Right cardiac atrium (tissue), 5 donors: ENCODE data around the gene ARPC4. TPM values are rescaled to one million over a fixed set of nuclear protein-coding genes. Genes with fewer than 3 reads are reported as not detected.

Source experiments
- ATAC-seq, 2 donors: fragments of 200-7000 bp; cut with Tn5 transposase; one replicate each; pipeline versions ENCODE4 v1.8.0 to v1.9.1; 2020; ENCODE audit warnings: moderate library complexity in 2 of 2, mild to moderate bottlenecking in 1 of 2
- DNase-seq, 3 donors: peaks; one replicate each; pipeline ENCODE4 v3.0.0-alpha.2; 2020
- H3K27ac ChIP-seq: one replicate; pipeline ENCODE4 v1.5.1; 2013; ENCODE audit warnings: mild to moderate bottlenecking, low read length, control low read depth, moderate library complexity
- H3K27me3 ChIP-seq: one replicate; pipeline ENCODE4 v1.6.1; 2013; ENCODE audit not compliant: control insufficient read depth, insufficient read depth
- H3K4me1 ChIP-seq: one replicate; pipeline ENCODE4 v1.6.1; 2013; ENCODE audit warnings: low read length; ENCODE audit not compliant: control insufficient read depth, insufficient read depth
- H3K4me3 ChIP-seq: one replicate; pipeline ENCODE4 v1.5.1; 2013; ENCODE audit warnings: low read length, control low read depth
- H3K9me3 ChIP-seq: one replicate; pipeline ENCODE4 v1.6.1; 2013; ENCODE audit warnings: low read length; ENCODE audit not compliant: control insufficient read depth
- WGBS: extraction: QIAGEN DNeasy Blood & Tissue Kit; methylation state at CpG from one replicate; pipeline ENCODE4 v1.1.7; 2013; 5-methylcytosine and 5-hydroxymethylcytosine counted together
- intact Hi-C, 4 donors: fragments of 100-400 bp; cut with DNase I; formaldehyde crosslinking; loops; one replicate each; pipeline versions ENCODE4 v1.11.0 to v1.14.0; 2022 to 2023
- polyA plus RNA-seq: library from polyadenylated mRNA; stranded (reverse); fragments of 200-250 nt; gene quantifications from one replicate; pipeline ENCODE4 v1.2.3, GENCODE V29; 2013
- total RNA-seq, 4 donors: library from RNA; stranded (reverse); fragmentation: NEBNext Ultra II Directional; extraction: Animal tissue kit (Norgen Biotek cat#: 25700); gene quantifications; one replicate each; pipeline ENCODE4 v1.2.1, GENCODE V29; 2021
- donor health status: healthy with polysubstance abuse.
- donor health status: DM: no; HTN: yes; CAD: no.
- donor health status: DM: no; HTN: no; CAD: no.
- donor health status: DM: no; HTN: yes; CAD: no; lungs with severe emphysema.
- donor health status: DM: yes; HTN: yes; CAD: no.

Gene ARPC4
- total and polyA plus RNA-seq, 5 donors: 51.1 to 104 (median 68.7) TPM

GRCh38 chr3:9750556-9751411 lies 42.1 kb upstream of the ARPC4 start:
- DNase-seq: peak in 1 of 3 donors; percentile 49
- WGBS: 41% methylated on average over 17 of the region's 17 CpGs
- ATAC-seq: no peak
- H3K9me3 ChIP-seq: no peaks in the 10 kb centered on the region
- intact Hi-C loops: no loop called here
- peaks cover 6% of the 10 kb centered on the region for H3K4me1 ChIP-seq
- peak overlapping the region; percentile 94 for H3K27ac ChIP-seq
- peak overlapping the region; percentile 87 for H3K4me3 ChIP-seq
- H3K27me3 ChIP-seq: no peaks in the 10 kb centered on the region

GRCh38 chr3:9754678-9755077 lies 38.2 kb upstream of the ARPC4 start:
- no peak overlapping the region for H3K27ac ChIP-seq
- WGBS: 68% methylated on average over 8 of the region's 8 CpGs
- peak in 1 of 3 donors; percentile 53 for DNase-seq
- H3K4me3 ChIP-seq: no peak overlapping the region
- no peaks in the 10 kb centered on the region for H3K27me3 ChIP-seq
- no peaks in the 10 kb centered on the region for H3K9me3 ChIP-seq
- peaks cover 3% of the 10 kb centered on the region for H3K4me1 ChIP-seq
- intact Hi-C loops: no loop called here
- ATAC-seq: no peak

GRCh38 chr3:9757427-9757826 lies 35.5 kb upstream of the ARPC4 start:
- H3K27ac ChIP-seq: no peak overlapping the region

GRCh38 chr3:9760779-9761505 lies 31.9 kb upstream of the ARPC4 start:
- DNase-seq: no peak
- no peak for ATAC-seq
- WGBS: 96% methylated on average over 10 of the region's 10 CpGs
- Histone ChIP-seq H3K9me3 (no peaks in the 10 kb centered on the region), H3K27ac (no peak overlapping the region), H3K27me3 (no peaks in the 10 kb centered on the region), H3K4me1 (no peaks in the 10 kb centered on the region), H3K4me3 (no peak overlapping the region)
- intact Hi-C loops: no loop called here

More at GRCh38 chr3:9757427-9757826, 35.5 kb upstream of the ARPC4 start:
- Histone ChIP-seq H3K27me3 (no peaks in the 10 kb centered on the region), H3K4me3 (no peak overlapping the region), H3K9me3 (no peaks in the 10 kb centered on the region), H3K4me1 (no peaks in the 10 kb centered on the region)
- DNase-seq: no peak
- 92% methylated on average over 13 of the region's 13 CpGs for WGBS
- ATAC-seq: no peak
- intact Hi-C loops: no loop called here

- Histone ChIP-seq H3K27me3 (no peaks in the 10 kb centered on the region), H3K4me1 (no peaks in the 10 kb centered on the region), H3K27ac (no peak overlapping the region), H3K9me3 (no peaks in the 10 kb centered on the region), H3K4me3 (no peak overlapping the region)
- DNase-seq: no peak
- intact Hi-C loops: no loop called here
- 92% methylated on average over 5 of the region's 5 CpGs for WGBS
- no peak for ATAC-seq
Observed at GRCh38 chr3:9761919-9762318, 31.0 kb upstream of the ARPC4 start.

GRCh38 chr3:9762871-9763270 lies 30.0 kb upstream of the ARPC4 start:
- Histone ChIP-seq H3K4me1 (no peaks in the 10 kb centered on the region), H3K27me3 (no peaks in the 10 kb centered on the region), H3K4me3 (no peak overlapping the region), H3K27ac (no peak overlapping the region), H3K9me3 (no peaks in the 10 kb centered on the region)
- intact Hi-C loops: no loop called here
- ATAC-seq: no peak
- 90% methylated on average over 8 of the region's 8 CpGs for WGBS
- no peak for DNase-seq

GRCh38 chr3:9765865-9766264 lies 27.0 kb upstream of the ARPC4 start:
- Histone ChIP-seq H3K27me3 (no peaks in the 10 kb centered on the region), H3K4me3 (no peak overlapping the region), H3K4me1 (peaks cover 5% of the 10 kb centered on the region), H3K27ac (no peak overlapping the region), H3K9me3 (no peaks in the 10 kb centered on the region)
- whole genome bisulfite sequencing: 85% methylated on average over 4 of the region's 4 CpGs
- intact Hi-C loops: no loop called here
- DNase-seq (no peak), ATAC-seq (no peak)

- no peaks in the 10 kb centered on the region for H3K27me3 ChIP-seq
- H3K4me3 ChIP-seq: no peak overlapping the region
- peaks cover 5% of the 10 kb centered on the region for H3K4me1 ChIP-seq
- H3K27ac ChIP-seq: peak overlapping the region; percentile 36
- H3K9me3 ChIP-seq: no peaks in the 10 kb centered on the region
- peak; percentile 39 to 73 for ATAC-seq
- intact Hi-C loops: no loop called here
- 50% methylated on average over 7 of the region's 7 CpGs for WGBS
- DNase-seq: peak in 2 of 3 donors; percentile 64 to 76
Observed at GRCh38 chr3:9767418-9767817, 25.5 kb upstream of the ARPC4 start.

GRCh38 chr3:9768141-9768775 lies 24.6 kb upstream of the ARPC4 start:
- peaks cover 5% of the 10 kb centered on the region for H3K4me1 ChIP-seq
- no peak overlapping the region for H3K4me3 ChIP-seq
- 61% methylated on average over 6 of the region's 6 CpGs for WGBS
- no peaks in the 10 kb centered on the region for H3K27me3 ChIP-seq
- no peak overlapping the region for H3K27ac ChIP-seq
- DNase-seq: no peak
- H3K9me3 ChIP-seq: no peaks in the 10 kb centered on the region
- ATAC-seq: no peak
- intact Hi-C loops: no loop called here

- WGBS: 73% methylated on average over 5 of the region's 5 CpGs
- Histone ChIP-seq H3K4me1 (peaks cover 5% of the 10 kb centered on the region), H3K4me3 (peak overlapping the region; percentile 80), H3K9me3 (no peaks in the 10 kb centered on the region), H3K27me3 (no peaks in the 10 kb centered on the region), H3K27ac (no peak overlapping the region)
- peak; percentile 1 for ATAC-seq
- intact Hi-C loops: no loop called here
- no peak for DNase-seq
Observed at GRCh38 chr3:9769012-9769411, 23.9 kb upstream of the ARPC4 start.
